ENCODE results near the gene HSD17B8.

DNA sequence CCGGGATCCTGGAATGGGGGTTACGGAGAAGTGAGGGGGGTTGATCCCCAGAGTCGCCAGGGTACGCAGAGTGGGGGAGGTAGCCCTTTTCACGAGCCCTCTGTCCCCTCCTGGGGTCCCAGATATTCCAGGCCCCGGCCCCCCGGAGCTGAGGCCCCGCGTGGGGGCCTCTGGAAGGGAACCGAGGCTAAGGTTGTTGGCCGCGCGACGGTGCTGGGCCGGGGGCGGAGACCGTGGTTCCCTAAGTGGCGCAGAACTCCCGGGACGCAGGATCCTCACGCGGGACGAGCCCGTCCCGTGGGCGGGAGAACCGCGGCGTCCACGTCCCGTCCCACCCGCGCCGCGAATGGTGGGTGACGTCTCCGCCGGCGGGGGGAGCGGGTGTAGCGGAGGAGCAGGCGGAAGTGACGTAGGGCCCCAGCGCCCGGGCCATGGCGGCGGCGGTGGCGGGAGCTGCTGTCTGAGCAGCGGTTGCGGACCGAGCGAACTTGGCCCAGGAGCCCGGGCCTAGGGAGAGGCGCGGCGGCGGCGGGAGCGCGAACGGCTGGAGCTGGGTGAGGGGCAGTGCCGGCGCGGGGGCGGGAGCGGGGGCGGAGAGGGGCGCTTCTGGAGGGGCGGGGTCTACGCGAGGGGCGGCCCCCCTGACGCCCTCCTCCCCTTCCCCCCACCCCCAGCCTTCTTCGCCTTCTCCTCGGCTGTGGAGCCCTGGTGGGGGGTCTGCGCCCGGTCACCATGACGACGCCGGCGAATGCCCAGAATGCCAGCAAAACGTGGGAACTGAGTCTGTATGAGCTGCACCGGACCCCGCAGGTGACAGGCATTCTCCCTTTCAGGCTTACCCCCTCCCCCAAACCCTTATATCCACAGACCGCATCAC is 3.9 kb downstream of the HSD17B8 start, which contains the start of gene RING1:
- no peak for TF ChIP-seq ZNF274 (IDR thresholded peaks at IDR 0.05; ENCODE audit: low read depth, low read length)
- peak; percentile 53 for TF ChIP-seq POLR2A (IDR thresholded peaks at IDR 0.05; ENCODE audit: borderline replicate concordance, extremely low read depth, insufficient read depth, insufficient read length)
- TF ChIP-seq, protein P1, sequence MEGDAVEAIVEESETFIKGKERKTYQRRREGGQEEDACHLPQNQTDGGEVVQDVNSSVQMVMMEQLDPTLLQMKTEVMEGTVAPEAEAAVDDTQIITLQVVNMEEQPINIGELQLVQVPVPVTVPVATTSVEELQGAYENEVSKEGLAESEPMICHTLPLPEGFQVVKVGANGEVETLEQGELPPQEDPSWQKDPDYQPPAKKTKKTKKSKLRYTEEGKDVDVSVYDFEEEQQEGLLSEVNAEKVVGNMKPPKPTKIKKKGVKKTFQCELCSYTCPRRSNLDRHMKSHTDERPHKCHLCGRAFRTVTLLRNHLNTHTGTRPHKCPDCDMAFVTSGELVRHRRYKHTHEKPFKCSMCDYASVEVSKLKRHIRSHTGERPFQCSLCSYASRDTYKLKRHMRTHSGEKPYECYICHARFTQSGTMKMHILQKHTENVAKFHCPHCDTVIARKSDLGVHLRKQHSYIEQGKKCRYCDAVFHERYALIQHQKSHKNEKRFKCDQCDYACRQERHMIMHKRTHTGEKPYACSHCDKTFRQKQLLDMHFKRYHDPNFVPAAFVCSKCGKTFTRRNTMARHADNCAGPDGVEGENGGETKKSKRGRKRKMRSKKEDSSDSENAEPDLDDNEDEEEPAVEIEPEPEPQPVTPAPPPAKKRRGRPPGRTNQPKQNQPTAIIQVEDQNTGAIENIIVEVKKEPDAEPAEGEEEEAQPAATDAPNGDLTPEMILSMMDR (IDR thresholded peaks at IDR 0.05 in 2 of 3, conservative IDR thresholded peaks at IDR 0.05 in 1 of 3; ENCODE audit: borderline replicate concordance in 1 of 3, insufficient read depth in 1 of 3, low read depth in 2 of 3, low read length in 2 of 3): no peak
- TF ChIP-seq TCF7L2 (IDR thresholded peaks at IDR 0.05; ENCODE audit: borderline replicate concordance, extremely low read depth, insufficient read depth, insufficient read length): no peak
- TF ChIP-seq, protein P2, sequence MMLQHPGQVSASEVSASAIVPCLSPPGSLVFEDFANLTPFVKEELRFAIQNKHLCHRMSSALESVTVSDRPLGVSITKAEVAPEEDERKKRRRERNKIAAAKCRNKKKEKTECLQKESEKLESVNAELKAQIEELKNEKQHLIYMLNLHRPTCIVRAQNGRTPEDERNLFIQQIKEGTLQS (IDR thresholded peaks at IDR 0.05): no peak
- no peak for TF ChIP-seq FOSL1 (IDR thresholded peaks at IDR 0.05; ENCODE audit: low read depth)
- TF ChIP-seq EZH2phosphoT487 (IDR thresholded peaks at IDR 0.05; ENCODE audit: borderline replicate concordance): no peak
- no peak for TF ChIP-seq EGR1 (IDR thresholded peaks at IDR 0.05; ENCODE audit: low read depth)
- peak; percentile 88 for TF ChIP-seq POLR2AphosphoS5 (IDR thresholded peaks at IDR 0.05; ENCODE audit: low read depth, low read length)

Measured in HCT116 (cell line).